Brain microvascular endothelial cell (primary cell): Measurements from ENCODE around the gene DOCK10.
A peak's percentile ranks its signal among the peaks of the same experiment; 100 is the strongest.

ENCODE experiments used
- DNase-seq: peaks from one replicate; pipeline ENCODE4 v3.0.0-alpha.2; 2020
- H3K27ac ChIP-seq: fragments of 250-450 bp; sonication (Bioruptor Pico); 2 replicates; pipeline ENCODE4 v1.5.1; 2020; ENCODE audit warnings: mild to moderate bottlenecking, moderate library complexity
- H3K27me3 ChIP-seq: fragments of 250-450 bp; sonication (Bioruptor Pico); replicated peaks from 2 replicates; pipeline ENCODE4 v1.5.1; 2020; ENCODE audit warnings: mild to moderate bottlenecking
- H3K36me3 ChIP-seq: fragments of 250-450 bp; sonication (Bioruptor Pico); replicated peaks from 2 replicates; pipeline ENCODE4 v1.5.1; 2020; ENCODE audit warnings: mild to moderate bottlenecking
- H3K4me3 ChIP-seq: 2 replicates; pipeline ENCODE4 v1.5.1; 2011; ENCODE audit warnings: low read depth, mild to moderate bottlenecking, control low read depth, low read length, moderate library complexity
- in situ Hi-C: cut with HindIII; loops from 2 replicates; pipeline ENCODE4 v1.10.0; 2017; ENCODE audit warnings: low sequenced_read_pairs, low pct_ligation_motif_present
- TF ChIP-seq, protein P1 (sequence below): IDR thresholded peaks from 2 replicates; pipeline ENCODE4 v1.5.1; 2011; ENCODE audit warnings: low read depth, mild to moderate bottlenecking, moderate library complexity, low read length, control low read depth, inconsistent platforms; ENCODE audit errors: missing control alignments

DOCK10 gene

DNA sequence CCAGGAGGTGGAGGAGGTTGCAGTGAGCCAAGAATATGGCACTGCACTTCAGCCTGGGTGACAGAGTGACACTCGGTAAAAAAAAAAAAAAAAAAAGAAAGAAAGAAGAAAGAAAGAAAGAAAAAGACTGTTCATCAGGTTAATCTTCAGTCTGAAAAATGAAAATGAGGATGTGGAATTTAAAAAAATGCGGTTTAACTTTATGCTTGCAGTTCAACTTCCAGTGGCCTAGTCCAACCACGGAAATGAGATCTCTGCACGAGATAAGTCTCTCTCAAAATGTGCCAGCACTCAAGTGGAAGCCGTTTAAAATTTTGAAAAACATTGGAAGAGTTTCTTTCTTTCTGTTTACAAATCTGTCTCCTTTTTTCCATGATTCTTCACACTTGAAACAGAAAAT lies 112.1 kb downstream of the DOCK10 start:
- in situ Hi-C loops = no loop called here
- Histone ChIP-seq H3K27ac (no peak overlapping the region), H3K36me3 (peaks cover 18% of the 10 kb centered on the region), H3K4me3 (no peak overlapping the region), H3K27me3 (no peaks in the 10 kb centered on the region)
- no peak for DNase-seq
- TF ChIP-seq, protein P1, sequence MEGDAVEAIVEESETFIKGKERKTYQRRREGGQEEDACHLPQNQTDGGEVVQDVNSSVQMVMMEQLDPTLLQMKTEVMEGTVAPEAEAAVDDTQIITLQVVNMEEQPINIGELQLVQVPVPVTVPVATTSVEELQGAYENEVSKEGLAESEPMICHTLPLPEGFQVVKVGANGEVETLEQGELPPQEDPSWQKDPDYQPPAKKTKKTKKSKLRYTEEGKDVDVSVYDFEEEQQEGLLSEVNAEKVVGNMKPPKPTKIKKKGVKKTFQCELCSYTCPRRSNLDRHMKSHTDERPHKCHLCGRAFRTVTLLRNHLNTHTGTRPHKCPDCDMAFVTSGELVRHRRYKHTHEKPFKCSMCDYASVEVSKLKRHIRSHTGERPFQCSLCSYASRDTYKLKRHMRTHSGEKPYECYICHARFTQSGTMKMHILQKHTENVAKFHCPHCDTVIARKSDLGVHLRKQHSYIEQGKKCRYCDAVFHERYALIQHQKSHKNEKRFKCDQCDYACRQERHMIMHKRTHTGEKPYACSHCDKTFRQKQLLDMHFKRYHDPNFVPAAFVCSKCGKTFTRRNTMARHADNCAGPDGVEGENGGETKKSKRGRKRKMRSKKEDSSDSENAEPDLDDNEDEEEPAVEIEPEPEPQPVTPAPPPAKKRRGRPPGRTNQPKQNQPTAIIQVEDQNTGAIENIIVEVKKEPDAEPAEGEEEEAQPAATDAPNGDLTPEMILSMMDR = no peak

DNA sequence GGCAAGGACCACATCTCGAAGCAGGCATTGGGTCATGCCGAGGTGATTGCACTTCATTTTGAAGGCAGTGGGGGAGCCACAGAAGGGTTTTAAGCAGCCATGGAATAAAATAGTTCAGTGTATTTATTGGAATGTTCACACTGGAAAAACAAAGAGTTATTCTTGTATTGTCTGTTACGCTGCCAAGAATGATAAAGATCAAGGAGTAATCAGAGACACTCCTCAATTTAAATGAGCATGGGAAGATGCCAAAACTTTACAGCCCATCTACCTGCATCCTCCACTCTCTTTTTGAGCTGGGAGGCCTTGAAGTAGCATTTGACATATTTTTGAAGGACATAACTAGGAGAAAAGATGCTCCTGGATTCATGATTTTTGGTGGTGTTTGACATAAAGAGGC lies 112.8 kb downstream of the DOCK10 start:
- in situ Hi-C loops = no loop called here
- Histone ChIP-seq H3K27ac (no peak overlapping the region), H3K4me3 (no peak overlapping the region), H3K36me3 (peaks cover 18% of the 10 kb centered on the region), H3K27me3 (no peaks in the 10 kb centered on the region)
- TF ChIP-seq, protein P1 = no peak
- no peak for DNase-seq

DNA sequence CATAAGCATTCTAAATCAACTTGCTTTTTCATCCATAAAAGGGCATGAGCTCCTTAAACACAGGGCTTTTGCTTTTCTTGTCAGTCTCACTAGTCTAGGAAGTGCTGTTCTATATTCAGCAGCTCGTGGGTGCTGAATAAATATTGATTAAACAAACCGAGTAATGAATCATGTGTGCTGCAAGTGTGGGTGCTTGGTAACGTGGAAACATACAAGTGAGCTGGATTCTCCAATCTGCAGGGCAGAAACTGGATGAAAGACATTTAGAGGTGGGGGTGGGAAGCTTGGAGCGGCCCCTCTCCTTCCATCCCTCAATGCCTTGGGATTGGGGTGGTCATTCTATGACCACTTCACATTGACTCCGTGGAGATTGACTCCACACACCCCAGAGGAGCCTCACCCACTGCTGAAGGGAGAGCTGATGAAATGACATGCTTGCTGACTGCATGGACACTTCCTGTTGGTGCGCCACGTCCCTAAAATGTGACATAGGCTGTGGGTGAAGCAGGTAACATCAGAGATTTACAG lies 114.6 kb downstream of the DOCK10 start:
- H3K4me3 ChIP-seq = no peak overlapping the region
- peak; percentile 94 for DNase-seq
- TF ChIP-seq, protein P1 = no peak
- in situ Hi-C loops = no loop called here
- no peaks in the 10 kb centered on the region for H3K27me3 ChIP-seq
- peak overlapping the region; percentile 87 for H3K27ac ChIP-seq
- H3K36me3 ChIP-seq = peaks cover 18% of the 10 kb centered on the region

DNA sequence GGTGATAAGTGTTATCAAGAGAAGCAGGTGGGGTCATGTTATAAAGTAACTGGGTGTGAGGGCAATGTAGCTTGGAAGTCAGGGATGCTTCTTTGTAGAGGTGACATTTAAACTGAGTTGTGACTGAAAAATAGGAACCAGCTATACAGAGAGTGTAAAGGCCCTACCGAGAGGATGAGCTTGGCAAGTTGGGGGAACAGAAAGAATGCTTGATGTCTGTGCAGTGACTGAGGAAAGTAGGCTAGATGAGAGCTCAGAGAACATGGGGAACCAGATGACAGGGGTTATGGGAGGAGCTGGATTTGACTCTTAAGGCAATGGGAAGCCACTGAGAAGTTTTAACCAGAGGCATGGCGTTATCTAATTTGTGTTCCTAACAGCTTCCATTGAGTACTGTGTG lies 115.3 kb downstream of the DOCK10 start:
- Histone ChIP-seq H3K36me3 (peaks cover 18% of the 10 kb centered on the region), H3K27me3 (no peaks in the 10 kb centered on the region), H3K4me3 (no peak overlapping the region), H3K27ac (peak overlapping the region; percentile 87)
- DNase-seq = no peak
- TF ChIP-seq, protein P1 = no peak
- in situ Hi-C loops = no loop called here

DNA sequence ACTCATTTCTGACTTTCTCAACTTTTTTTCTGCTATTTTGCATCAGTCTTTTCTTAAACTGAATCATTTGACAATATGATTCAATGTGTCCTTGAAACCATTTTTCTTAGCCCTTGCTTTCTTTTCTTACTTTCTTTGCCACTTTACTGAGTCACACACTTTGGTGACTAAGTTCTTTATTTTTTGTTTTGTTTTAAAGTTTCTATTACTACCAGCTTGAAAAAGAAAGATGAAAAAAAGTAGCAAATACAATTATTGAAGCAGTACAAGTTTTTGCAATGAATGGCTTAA lies 116.5 kb downstream of the DOCK10 start:
- Histone ChIP-seq H3K27me3 (no peaks in the 10 kb centered on the region), H3K4me3 (no peak overlapping the region), H3K36me3 (peaks cover 12% of the 10 kb centered on the region), H3K27ac (peak overlapping the region; percentile 87)
- DNase-seq = no peak
- TF ChIP-seq, protein P1 = no peak
- in situ Hi-C loops = no loop called here

DNA sequence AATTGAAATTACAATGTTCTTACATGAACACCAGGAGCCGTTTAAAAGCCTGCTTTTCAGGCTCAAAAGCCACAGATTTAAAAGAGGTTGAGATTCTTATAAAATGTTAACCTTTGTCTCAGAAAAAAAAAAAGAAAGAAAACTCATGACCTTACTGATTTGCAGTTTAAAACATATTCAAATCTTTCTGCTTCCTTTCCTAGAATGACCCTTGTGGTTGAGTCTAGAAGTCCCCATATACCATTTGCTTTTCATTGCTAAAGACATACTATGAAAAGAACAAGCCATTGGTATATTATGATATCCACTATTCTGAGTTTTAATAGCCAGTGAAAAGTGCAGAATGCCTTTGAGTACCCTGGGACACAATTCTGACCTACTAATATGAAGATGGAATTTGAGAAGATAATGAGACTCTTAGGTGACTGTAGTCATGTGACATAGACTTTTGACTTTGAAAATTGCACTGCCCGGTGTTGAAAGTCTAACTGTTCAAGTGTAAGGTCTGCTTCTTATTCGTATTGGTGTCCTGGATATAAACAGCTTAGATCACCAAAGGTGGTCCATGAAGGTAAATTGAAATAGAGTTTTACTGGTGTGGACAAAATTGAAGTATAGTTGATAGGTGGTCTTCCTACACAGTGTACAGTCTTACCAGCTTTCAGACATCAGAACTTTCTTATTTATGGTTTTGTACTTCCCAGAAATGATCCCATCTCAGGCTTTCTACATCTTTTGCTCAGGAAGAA lies 117.0 kb downstream of the DOCK10 start:
- H3K36me3 ChIP-seq = peaks cover 12% of the 10 kb centered on the region
- TF ChIP-seq, protein P1 = no peak
- peak overlapping the region; percentile 87 for H3K27ac ChIP-seq
- H3K27me3 ChIP-seq = no peaks in the 10 kb centered on the region
- no peak overlapping the region for H3K4me3 ChIP-seq
- DNase-seq = no peak
- in situ Hi-C loops = no loop called here
